CD14-positive monocyte (primary cell): ENCODE measurements around the gene PLPP6. TPM values are rescaled to one million over a fixed set of nuclear protein-coding genes. Genes with fewer than 3 reads are reported as not detected.
"Not testable (repeated sequence)": the region's sequence is repeated elsewhere in the genome, so short reads cannot be mapped to it uniquely, and the experiment has no call there.

Experiments used
- DNase-seq, 3 donors: peaks; one replicate each; pipeline ENCODE4 v3.0.0-alpha.2; 2011 to 2022
- H2AFZ ChIP-seq: 2 replicates; pipeline ENCODE4 v1.6.0; 2012; ENCODE audit warnings: mild to moderate bottlenecking, low read depth, low read length, inconsistent platforms; ENCODE audit not compliant: insufficient read depth, poor library complexity, severe bottlenecking
- H3K27ac ChIP-seq, 2 donors: 1 replicate in 1 of 2; 2 replicates in 1 of 2; pipeline ENCODE4 v1.5.1; 2012 to 2013; ENCODE audit warnings: low read length in 2 of 2, control low read depth in 1 of 2, inconsistent platforms in 1 of 2, low read depth in 1 of 2, mild to moderate bottlenecking in 1 of 2
- H3K27me3 ChIP-seq, 2 donors: one replicate each; pipeline versions ENCODE4 v1.6.0 to v1.6.1; 2011 to 2013; ENCODE audit warnings: low read length in 2 of 2; ENCODE audit not compliant: control insufficient read depth in 2 of 2, insufficient read depth in 2 of 2
- H3K36me3 ChIP-seq, 2 donors: replicated peaks in 1 of 2; 1 replicate in 1 of 2; 2 replicates in 1 of 2; pipeline versions ENCODE4 v1.5.1 to v1.6.1; 2012 to 2013; ENCODE audit warnings: low read length in 2 of 2, control low read depth in 1 of 2, inconsistent platforms in 1 of 2, mild to moderate bottlenecking in 1 of 2; ENCODE audit not compliant: insufficient read depth in 2 of 2, control insufficient read depth in 1 of 2
- H3K4me1 ChIP-seq, 2 donors: 1 replicate in 1 of 2; 2 replicates in 1 of 2; pipeline versions ENCODE4 v1.5.1 to v1.6.1; 2012 to 2013; ENCODE audit warnings: low read length in 2 of 2, control low read depth in 1 of 2, inconsistent platforms in 1 of 2, mild to moderate bottlenecking in 1 of 2, moderate library complexity in 1 of 2; ENCODE audit not compliant: insufficient read depth in 2 of 2, control insufficient read depth in 1 of 2
- H3K4me2 ChIP-seq: replicated peaks from 2 replicates; pipeline ENCODE3; 2012; ENCODE audit warnings: low read length, moderate library complexity, mild to moderate bottlenecking; ENCODE audit not compliant: poor library complexity, severe bottlenecking; ENCODE audit errors: extremely low read depth
- H3K4me3 ChIP-seq, 3 experiments: fragments of 200-600 bp in 1 of 3; sonication (generic) in 1 of 3; replicated peaks in 1 of 3; 1 replicate in 2 of 3; 2 replicates in 1 of 3; pipeline ENCODE4 v1.5.1; 2011 to 2013; ENCODE audit warnings: low read length in 3 of 3, mild to moderate bottlenecking in 3 of 3, control low read depth in 2 of 3, low read depth in 2 of 3, inconsistent platforms in 1 of 3, moderate library complexity in 1 of 3
- H3K79me2 ChIP-seq: 2 replicates; pipeline ENCODE4 v1.6.0; 2012; ENCODE audit warnings: mild to moderate bottlenecking, control low read depth, inconsistent platforms, low read length, moderate library complexity; ENCODE audit not compliant: insufficient read depth
- H3K9ac ChIP-seq: 2 replicates; pipeline ENCODE4 v1.6.0; 2017; ENCODE audit warnings: low read length, mild to moderate bottlenecking; ENCODE audit not compliant: insufficient read depth, poor library complexity, severe bottlenecking
- H3K9me3 ChIP-seq, 2 donors: replicated peaks in 1 of 2; 1 replicate in 1 of 2; 2 replicates in 1 of 2; pipeline versions ENCODE4 v1.5.1 to v1.6.1; 2012 to 2013; ENCODE audit warnings: low read length in 2 of 2, control low read depth in 1 of 2; ENCODE audit not compliant: control insufficient read depth in 1 of 2, insufficient read depth in 1 of 2
- H4K20me1 ChIP-seq: 2 replicates; pipeline ENCODE4 v1.6.0; 2012; ENCODE audit warnings: mild to moderate bottlenecking, low read length, control low read depth, moderate library complexity; ENCODE audit not compliant: insufficient read depth
- H3K27ac Mint-ChIP-seq, 7 donors: one replicate each; pipeline ENCODE4 v1.8.0; 2020; ENCODE audit warnings: mild to moderate bottlenecking in 7 of 7, mixed read lengths in 7 of 7, moderate library complexity in 6 of 7, inconsistent platforms in 2 of 7
- H3K27me3 Mint-ChIP-seq, 3 donors: one replicate each; pipeline ENCODE4 v1.8.0; 2021 to 2022; ENCODE audit warnings: low read depth in 3 of 3, mild to moderate bottlenecking in 3 of 3, mixed read lengths in 3 of 3, moderate library complexity in 3 of 3, inconsistent platforms in 1 of 3
- H3K36me3 Mint-ChIP-seq, 2 donors: one replicate each; pipeline ENCODE4 v1.8.0; 2020; ENCODE audit warnings: mixed read lengths in 2 of 2, inconsistent platforms in 1 of 2, mild to moderate bottlenecking in 1 of 2
- H3K4me1 Mint-ChIP-seq: one replicate; pipeline ENCODE4 v1.8.0; 2020; ENCODE audit warnings: mild to moderate bottlenecking, mixed read lengths
- H3K4me3 Mint-ChIP-seq, 2 donors: one replicate each; pipeline ENCODE4 v1.8.0; 2020; ENCODE audit warnings: mild to moderate bottlenecking in 2 of 2, mixed read lengths in 2 of 2, moderate library complexity in 1 of 2
- H3K9me3 Mint-ChIP-seq, 7 donors: one replicate each; pipeline ENCODE4 v1.8.0; 2020 to 2022; ENCODE audit warnings: mixed read lengths in 7 of 7, mild to moderate bottlenecking in 6 of 7, moderate library complexity in 6 of 7, inconsistent platforms in 2 of 7
- CTCF ChIP-seq: fragments of 200-600 bp; IDR thresholded peaks from one replicate; pipeline ENCODE4 v1.8.0; 2022; ENCODE audit warnings: antibody characterized with exemption, mild to moderate bottlenecking
- WGBS: methylation state at CpG from one replicate; pipeline ENCODE4 v1.1.5; 2013; ENCODE audit warnings: missing lambda C conversion rate; ENCODE audit not compliant: insufficient coverage; 5-methylcytosine and 5-hydroxymethylcytosine counted together
- intact Hi-C, 2 donors: fragments of 100-400 bp; cut with micrococcal nuclease; formaldehyde crosslinking; loops; one replicate each; pipeline versions ENCODE4 v1.15.0 to v1.15.1; 2023
- polyA plus RNA-seq, 3 donors: library from polyadenylated mRNA; depleted of rRNA in 1 of 3; unstranded in 2 of 3; stranded (reverse) in 1 of 3; fragments of 300-500 nt in 2 of 3; fragments of >200 nt in 1 of 3; fragmentation: Illumina TruSeq in 2 of 3; gene quantifications; 1 replicate in 2 of 3; 2 replicates in 1 of 3; pipeline ENCODE4 v1.2.3, GENCODE V29; 2012 to 2021

Gene PLPP6
- polyA plus RNA-seq, 3 donors: 1.6 to 1.8 (median 1.8) TPM

DNA sequence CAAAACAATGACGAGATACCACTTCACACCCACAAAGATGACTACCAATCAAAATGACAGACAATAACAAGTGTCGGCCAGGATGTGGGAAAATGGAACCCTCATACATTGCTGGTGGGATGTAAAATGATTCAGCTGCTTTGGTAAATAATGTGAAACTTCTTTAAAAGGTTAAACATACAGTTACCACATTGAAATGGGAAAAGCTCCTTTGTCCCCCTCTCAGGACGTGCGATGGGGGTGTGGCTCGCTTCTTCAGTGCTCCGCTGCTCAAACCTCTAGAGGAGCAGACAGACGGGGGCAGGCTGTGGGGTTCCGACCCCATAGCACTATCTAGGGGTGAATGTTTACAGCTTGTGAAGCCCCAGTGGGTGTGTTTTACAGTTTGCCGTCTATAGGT is 8.0 kb upstream of the PLPP6 start:
- no peak overlapping the region for H2AFZ ChIP-seq
- no peaks in the 10 kb centered on the region for H3K79me2 ChIP-seq
- H3K9me3 ChIP-seq: no peaks in the 10 kb centered on the region
- no peaks in the 10 kb centered on the region for H3K4me1 ChIP-seq
- 100% methylated on average over 5 of the region's 9 CpGs for WGBS
- no peak overlapping the region for H3K4me2 ChIP-seq
- H3K4me3 ChIP-seq: no peak overlapping the region
- no peaks in the 10 kb centered on the region for H3K36me3 ChIP-seq
- TF ChIP-seq CTCF: no peak
- H3K36me3 Mint-ChIP-seq: no peaks in the 10 kb centered on the region
- H3K27ac Mint-ChIP-seq: no peak overlapping the region
- H3K27me3 ChIP-seq: no peaks in the 10 kb centered on the region
- H3K4me3 Mint-ChIP-seq: no peak overlapping the region
- no peaks in the 10 kb centered on the region for H4K20me1 ChIP-seq
- no peak for DNase-seq
- intact Hi-C loops: no loop called here
- peaks cover 24 to 34% (median 29%) of the 10 kb centered on the region in 3 donors for H3K27me3 Mint-ChIP-seq
- H3K9ac ChIP-seq: no peak overlapping the region
- H3K27ac ChIP-seq: no peak overlapping the region
- H3K9me3 Mint-ChIP-seq: peaks cover 0 to 3% (median 0%) of the 10 kb centered on the region in 7 donors
- no peaks in the 10 kb centered on the region for H3K4me1 Mint-ChIP-seq

GRCh38 chr9:4654538-4654937 is 7.6 kb upstream of the PLPP6 start:
- Histone ChIP-seq H4K20me1 (no peaks in the 10 kb centered on the region), H3K4me1 (no peaks in the 10 kb centered on the region), H3K36me3 (no peaks in the 10 kb centered on the region), H3K4me2 (no peak overlapping the region), H2AFZ (no peak overlapping the region), H3K79me2 (no peaks in the 10 kb centered on the region), H3K9ac (no peak overlapping the region), H3K27me3 (no peaks in the 10 kb centered on the region), H3K4me3 (no peak overlapping the region), H3K27ac (no peak overlapping the region), H3K9me3 (no peaks in the 10 kb centered on the region)
- peaks cover 0 to 3% (median 0%) of the 10 kb centered on the region in 7 donors for H3K9me3 Mint-ChIP-seq
- no peak overlapping the region for H3K4me3 Mint-ChIP-seq
- peak overlapping the region in 1 of 7 donors; percentile 27 for H3K27ac Mint-ChIP-seq
- no peak for DNase-seq
- 88% methylated on average over 8 of the region's 10 CpGs for WGBS
- no peak for TF ChIP-seq CTCF
- intact Hi-C loops: no loop called here
- H3K36me3 Mint-ChIP-seq: no peaks in the 10 kb centered on the region
- no peaks in the 10 kb centered on the region for H3K4me1 Mint-ChIP-seq
- H3K27me3 Mint-ChIP-seq: peaks cover 26 to 38% (median 31%) of the 10 kb centered on the region in 3 donors

GRCh38 chr9:4656196-4656595 is 5.9 kb upstream of the PLPP6 start:
- intact Hi-C loops, H2AFZ ChIP-seq, H3K9me3 ChIP-seq, H3K36me3 Mint-ChIP-seq, H4K20me1 ChIP-seq, H3K79me2 ChIP-seq, H3K4me2 ChIP-seq, H3K9me3 Mint-ChIP-seq, H3K27ac ChIP-seq, H3K4me1 Mint-ChIP-seq, H3K27ac Mint-ChIP-seq, H3K4me1 ChIP-seq, H3K4me3 ChIP-seq, H3K9ac ChIP-seq, DNase-seq, H3K36me3 ChIP-seq, H3K27me3 ChIP-seq: not testable (repeated sequence)
- peaks cover 29 to 38% (median 32%) of the 10 kb centered on the region in 3 donors for H3K27me3 Mint-ChIP-seq
- WGBS: 100% methylated on average over 1 of the region's 3 CpGs
- peak overlapping the region in 1 of 2 donors; percentile 47 for H3K4me3 Mint-ChIP-seq
